OCI-LY3 (cell line): ENCODE data around the gene TANGO6.

Source experiments
- H2AFZ ChIP-seq: fragments of 200-600, 300-600 bp; shearing (Covaris generic); 2 replicates; pipeline ENCODE4 v1.6.0; 2014; ENCODE audit warnings: antibody characterized with exemption, low read depth, low read length
- H3K27ac ChIP-seq: fragments of 200-600, 300-600 bp; sonication (generic); 2 replicates; pipeline ENCODE4 v1.5.1; 2014; ENCODE audit warnings: mild to moderate bottlenecking, low read length, moderate library complexity, mixed read lengths
- H3K27me3 ChIP-seq: fragments of 200-600, 300-600 bp; sonication (generic); 2 replicates; pipeline ENCODE4 v1.6.1; 2014; ENCODE audit warnings: low read depth, low read length, mixed read lengths
- H3K36me3 ChIP-seq: fragments of 200-600, 300-600 bp; sonication (generic); replicated peaks from 2 replicates; pipeline ENCODE3; 2014; ENCODE audit warnings: low read depth, low read length, mixed read lengths
- H3K4me1 ChIP-seq: fragments of 300-600, 200-600 bp; sonication (generic); 2 replicates; pipeline ENCODE4 v1.6.1; 2014; ENCODE audit warnings: low read length, mixed read lengths
- H3K4me2 ChIP-seq: fragments of 200-600, 300-600 bp; sonication (generic); 2 replicates; pipeline ENCODE4 v1.6.1; 2014; ENCODE audit warnings: low read length, mixed read lengths
- H3K4me3 ChIP-seq: fragments of 300-600, 200-600 bp; sonication (generic); 2 replicates; pipeline ENCODE4 v1.5.1; 2014; ENCODE audit warnings: antibody characterized with exemption, mild to moderate bottlenecking, low read length, moderate library complexity
- H3K79me2 ChIP-seq: fragments of 300-600, 200-600 bp; shearing (Covaris generic); 2 replicates; pipeline ENCODE4 v1.6.1; 2014; ENCODE audit warnings: mild to moderate bottlenecking, low read length, mixed read lengths
- H3K9ac ChIP-seq: fragments of 300-600, 200-600 bp; shearing (Covaris generic); 2 replicates; pipeline ENCODE4 v1.6.0; 2014; ENCODE audit warnings: mild to moderate bottlenecking, low read length, moderate library complexity
- H3K9me3 ChIP-seq: fragments of 200-600, 300-600 bp; shearing (Covaris generic); 2 replicates; pipeline ENCODE4 v1.6.1; 2014; ENCODE audit warnings: low read length, mixed read lengths; ENCODE audit not compliant: insufficient read depth
- H4K20me1 ChIP-seq: fragments of 200-600, 300-600 bp; sonication (generic); 2 replicates; pipeline ENCODE4 v1.6.1; 2016; ENCODE audit warnings: low read length, mixed read lengths; ENCODE audit not compliant: insufficient read depth
- CTCF ChIP-seq: fragments of 200-600, 300-600 bp; sonication (generic); IDR thresholded peaks from 2 replicates; pipeline ENCODE4 v1.5.1; 2014; ENCODE audit warnings: antibody characterized with exemption, low read length, low read depth
- EZH2phosphoT487 ChIP-seq: fragments of 200-600 bp; shearing (Covaris generic); IDR thresholded peaks from 2 replicates; pipeline ENCODE4 v1.6.1; 2018; ENCODE audit warnings: antibody characterized with exemption, mixed run types, low read depth

Gene TANGO6

GRCh38 chr16:69029121-69029520, 185.8 kb downstream of the TANGO6 start:
- H3K9me3 ChIP-seq = no peaks in the 10 kb centered on the region
- no peak overlapping the region for H3K27ac ChIP-seq
- H3K79me2 ChIP-seq = no peaks in the 10 kb centered on the region
- no peak overlapping the region for H3K9ac ChIP-seq
- H3K27me3 ChIP-seq = no peaks in the 10 kb centered on the region
- H3K4me1 ChIP-seq = peaks cover 7% of the 10 kb centered on the region
- TF ChIP-seq CTCF (no peak), EZH2phosphoT487 (no peak)
- no peak overlapping the region for H3K4me3 ChIP-seq
- H3K36me3 ChIP-seq = peaks cover 13% of the 10 kb centered on the region
- no peaks in the 10 kb centered on the region for H4K20me1 ChIP-seq
- H3K4me2 ChIP-seq = no peak overlapping the region
- no peak overlapping the region for H2AFZ ChIP-seq

GRCh38 chr16:69031877-69032301, 188.6 kb downstream of the TANGO6 start:
- H3K4me3 ChIP-seq = no peak overlapping the region
- peaks cover 7% of the 10 kb centered on the region for H3K4me1 ChIP-seq
- no peaks in the 10 kb centered on the region for H3K9me3 ChIP-seq
- H3K27me3 ChIP-seq = no peaks in the 10 kb centered on the region
- no peaks in the 10 kb centered on the region for H3K79me2 ChIP-seq
- H3K27ac ChIP-seq = no peak overlapping the region
- H3K4me2 ChIP-seq = no peak overlapping the region
- peaks cover 13% of the 10 kb centered on the region for H3K36me3 ChIP-seq
- H2AFZ ChIP-seq = no peak overlapping the region
- H4K20me1 ChIP-seq = no peaks in the 10 kb centered on the region
- no peak overlapping the region for H3K9ac ChIP-seq
- TF ChIP-seq CTCF (no peak), EZH2phosphoT487 (no peak)

GRCh38 chr16:69033151-69033949, 190.0 kb downstream of the TANGO6 start:
- no peak overlapping the region for H3K4me2 ChIP-seq
- no peak overlapping the region for H2AFZ ChIP-seq
- TF ChIP-seq CTCF = no peak
- no peak for TF ChIP-seq EZH2phosphoT487

GRCh38 chr16:69035375-69035774, 192.0 kb downstream of the TANGO6 start:
- no peak overlapping the region for H2AFZ ChIP-seq
- no peaks in the 10 kb centered on the region for H3K9me3 ChIP-seq
- H3K4me3 ChIP-seq = no peak overlapping the region
- no peaks in the 10 kb centered on the region for H4K20me1 ChIP-seq
- no peak overlapping the region for H3K27ac ChIP-seq
- no peak overlapping the region for H3K9ac ChIP-seq
- H3K27me3 ChIP-seq = no peaks in the 10 kb centered on the region
- no peaks in the 10 kb centered on the region for H3K79me2 ChIP-seq
- H3K4me2 ChIP-seq = no peak overlapping the region
- H3K36me3 ChIP-seq = peaks cover 11% of the 10 kb centered on the region
- no peaks in the 10 kb centered on the region for H3K4me1 ChIP-seq
- no peak for TF ChIP-seq CTCF

More at GRCh38 chr16:69033151-69033949, 190.0 kb downstream of the TANGO6 start:
- Histone ChIP-seq H3K4me1 (peaks cover 7% of the 10 kb centered on the region), H3K9me3 (no peaks in the 10 kb centered on the region), H3K79me2 (no peaks in the 10 kb centered on the region), H3K27me3 (no peaks in the 10 kb centered on the region), H4K20me1 (no peaks in the 10 kb centered on the region), H3K4me3 (no peak overlapping the region), H3K9ac (no peak overlapping the region), H3K27ac (no peak overlapping the region), H3K36me3 (peaks cover 13% of the 10 kb centered on the region)
